SK-N-MC (cell line): ENCODE measurements around the gene PARP14.

Experiments used
- EZH2 ChIP-seq: fragments of 200-600 bp; sonication (generic); IDR thresholded peaks from one replicate; pipeline ENCODE4 v1.6.1; 2017; ENCODE audit warnings: antibody characterized with exemption
- POLR2AphosphoS5 ChIP-seq: IDR thresholded peaks from 2 replicates; pipeline ENCODE4 v1.6.1; 2012; ENCODE audit warnings: mild to moderate bottlenecking, low read depth, low read length, borderline replicate concordance

DNA sequence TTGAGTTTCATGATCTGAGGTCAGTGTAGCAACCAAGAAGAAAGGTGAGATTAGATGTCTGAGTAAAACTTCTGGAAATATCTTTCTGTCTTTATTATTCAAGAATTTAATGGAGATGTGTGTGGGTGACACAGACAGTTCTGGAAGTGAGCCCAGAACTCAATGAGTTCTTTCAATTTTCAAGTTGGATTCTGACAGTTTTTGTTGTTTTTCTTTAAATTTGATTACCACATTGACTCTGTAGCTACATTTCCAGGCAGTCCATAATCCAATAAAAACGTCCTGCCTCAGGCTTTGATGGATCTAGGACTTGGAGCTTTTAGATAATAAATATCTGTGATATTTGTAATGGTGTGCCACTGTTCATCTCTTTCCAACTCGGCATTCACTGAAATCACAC lies 3.9 kb upstream of the PARP14 start:
- TF ChIP-seq POLR2AphosphoS5 (no peak), EZH2 (no peak)
